Measurements from ENCODE around the gene FUT7. TPM values are rescaled to one million over a fixed set of nuclear protein-coding genes. Genes with fewer than 3 reads are reported as not detected.

The FUT7 gene
- total RNA-seq, 1 donor = not detected

DNA sequence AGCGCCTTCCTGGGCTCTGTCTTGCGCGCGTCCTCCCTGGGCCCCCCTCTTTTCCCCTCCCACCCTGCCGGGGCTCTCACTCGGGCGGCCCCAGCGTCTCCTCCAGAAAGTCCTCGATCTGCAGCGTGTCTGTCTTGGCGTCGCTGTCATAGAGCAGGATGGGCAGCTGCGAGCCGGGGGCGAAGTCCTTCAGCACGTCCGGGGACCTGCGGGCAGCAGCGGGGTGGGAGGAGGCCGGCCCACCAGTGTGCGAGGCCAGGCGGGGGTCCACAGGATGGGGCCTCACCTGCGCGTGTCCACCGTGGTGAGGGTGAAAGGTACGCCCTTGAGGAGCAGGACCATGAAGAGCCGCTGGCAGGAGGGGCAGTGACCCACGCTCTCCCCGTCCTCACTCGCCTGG lies 36.5 kb downstream of the FUT7 start:
- TF ChIP-seq, protein P1, sequence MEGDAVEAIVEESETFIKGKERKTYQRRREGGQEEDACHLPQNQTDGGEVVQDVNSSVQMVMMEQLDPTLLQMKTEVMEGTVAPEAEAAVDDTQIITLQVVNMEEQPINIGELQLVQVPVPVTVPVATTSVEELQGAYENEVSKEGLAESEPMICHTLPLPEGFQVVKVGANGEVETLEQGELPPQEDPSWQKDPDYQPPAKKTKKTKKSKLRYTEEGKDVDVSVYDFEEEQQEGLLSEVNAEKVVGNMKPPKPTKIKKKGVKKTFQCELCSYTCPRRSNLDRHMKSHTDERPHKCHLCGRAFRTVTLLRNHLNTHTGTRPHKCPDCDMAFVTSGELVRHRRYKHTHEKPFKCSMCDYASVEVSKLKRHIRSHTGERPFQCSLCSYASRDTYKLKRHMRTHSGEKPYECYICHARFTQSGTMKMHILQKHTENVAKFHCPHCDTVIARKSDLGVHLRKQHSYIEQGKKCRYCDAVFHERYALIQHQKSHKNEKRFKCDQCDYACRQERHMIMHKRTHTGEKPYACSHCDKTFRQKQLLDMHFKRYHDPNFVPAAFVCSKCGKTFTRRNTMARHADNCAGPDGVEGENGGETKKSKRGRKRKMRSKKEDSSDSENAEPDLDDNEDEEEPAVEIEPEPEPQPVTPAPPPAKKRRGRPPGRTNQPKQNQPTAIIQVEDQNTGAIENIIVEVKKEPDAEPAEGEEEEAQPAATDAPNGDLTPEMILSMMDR (IDR thresholded peaks at IDR 0.05; ENCODE audit: insufficient read depth, low read length) = no peak
- peak; percentile 10 for DNase-seq (ENCODE audit: low read depth)
- H3K4me3 ChIP-seq (ENCODE audit: low read depth, low read length) = peak overlapping the region; percentile 28

DNA sequence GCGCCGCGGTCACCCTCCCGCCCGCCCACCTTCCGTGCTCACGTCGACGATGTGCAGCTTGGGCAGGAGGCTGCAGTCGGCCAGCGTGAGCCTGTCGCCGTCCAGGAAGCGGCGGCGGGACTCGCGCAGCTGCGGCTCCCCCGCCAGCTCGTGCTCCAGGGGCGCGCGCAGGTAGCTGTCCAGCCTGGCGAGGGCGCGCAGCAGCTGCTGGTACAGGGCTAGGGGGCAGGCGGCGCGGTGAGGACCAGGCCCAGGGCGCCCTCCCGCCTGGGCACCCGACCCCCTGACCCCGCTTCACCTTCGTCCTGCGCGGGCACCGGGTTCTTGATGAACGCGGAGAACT lies 37.0 kb downstream of the FUT7 start:
- TF ChIP-seq, protein P1 (IDR thresholded peaks at IDR 0.05; ENCODE audit: insufficient read depth, low read length) = no peak
- no peak for DNase-seq (ENCODE audit: low read depth)
- H3K4me3 ChIP-seq (ENCODE audit: low read depth, low read length) = no peak overlapping the region

DNA sequence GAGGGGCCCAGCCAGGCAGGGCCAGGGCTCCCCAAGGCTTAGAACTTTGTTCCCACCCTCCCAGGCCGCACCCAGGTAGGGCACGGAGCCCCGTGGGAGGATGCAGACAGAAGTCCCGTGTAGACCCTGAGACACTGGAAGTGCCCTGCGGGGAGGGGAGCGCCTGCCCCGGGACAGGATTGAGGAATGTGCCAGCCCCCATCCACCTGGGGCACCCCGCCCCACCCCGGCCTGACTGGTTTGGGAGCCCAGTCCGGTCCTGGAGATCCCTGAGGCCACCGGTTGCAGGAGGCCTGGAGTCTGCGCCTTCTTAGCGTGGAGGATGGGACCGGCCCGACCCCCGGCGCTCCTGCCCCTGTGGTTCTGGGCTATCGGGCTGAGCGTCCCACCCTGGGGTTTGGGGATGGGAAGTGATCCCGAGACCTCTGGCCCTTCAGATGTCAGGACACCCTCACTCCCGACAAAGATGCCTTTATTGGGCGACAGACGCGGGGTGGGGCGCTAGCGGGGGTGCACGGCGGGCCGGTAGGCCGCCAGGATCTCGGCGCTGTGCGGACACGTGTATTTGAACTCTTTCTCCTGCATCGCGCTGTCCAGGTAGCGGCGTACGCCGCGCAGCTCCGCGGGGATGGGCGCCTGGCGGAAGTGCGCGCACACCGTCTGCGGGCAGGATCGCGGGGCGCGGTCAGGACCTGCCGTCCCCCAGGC lies 37.6 kb downstream of the FUT7 start:
- no peak overlapping the region for H3K4me3 ChIP-seq (ENCODE audit: low read depth, low read length)
- DNase-seq (ENCODE audit: low read depth) = no peak
- TF ChIP-seq, protein P1 (IDR thresholded peaks at IDR 0.05; ENCODE audit: insufficient read depth, low read length) = no peak

DNA sequence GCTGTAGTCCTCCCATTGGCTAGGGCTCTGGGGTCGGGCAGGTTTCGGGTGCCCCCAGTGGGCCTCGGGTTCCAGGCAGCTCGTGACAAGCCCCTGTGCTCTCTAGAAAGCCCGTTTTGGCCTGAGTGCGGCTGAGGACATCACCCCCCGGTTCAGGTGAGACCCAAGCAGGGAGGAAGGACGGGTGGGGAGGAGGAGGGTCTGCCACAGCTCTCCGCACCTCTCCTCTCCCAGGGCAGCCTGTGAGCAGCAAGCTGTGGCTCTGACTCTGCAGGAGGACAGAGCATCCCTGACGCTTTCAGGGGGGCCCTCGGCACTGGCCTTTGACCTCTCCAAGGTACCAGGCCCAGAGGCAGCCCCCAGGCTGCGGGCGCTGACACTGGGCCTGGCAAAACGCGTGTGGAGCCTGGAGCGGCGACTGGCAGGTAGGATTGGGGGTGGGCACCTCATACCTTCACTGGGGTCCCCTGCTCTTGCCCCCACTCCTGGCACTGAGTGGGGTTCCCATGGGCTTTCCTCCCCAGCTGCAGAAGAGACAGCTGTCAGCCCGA lies 39.0 kb downstream of the FUT7 start:
- peak overlapping the region; percentile 74 for H3K4me3 ChIP-seq (ENCODE audit: low read depth, low read length)
- TF ChIP-seq, protein P1 (IDR thresholded peaks at IDR 0.05; ENCODE audit: insufficient read depth, low read length) = no peak
- no peak for DNase-seq (ENCODE audit: low read depth)

DNA sequence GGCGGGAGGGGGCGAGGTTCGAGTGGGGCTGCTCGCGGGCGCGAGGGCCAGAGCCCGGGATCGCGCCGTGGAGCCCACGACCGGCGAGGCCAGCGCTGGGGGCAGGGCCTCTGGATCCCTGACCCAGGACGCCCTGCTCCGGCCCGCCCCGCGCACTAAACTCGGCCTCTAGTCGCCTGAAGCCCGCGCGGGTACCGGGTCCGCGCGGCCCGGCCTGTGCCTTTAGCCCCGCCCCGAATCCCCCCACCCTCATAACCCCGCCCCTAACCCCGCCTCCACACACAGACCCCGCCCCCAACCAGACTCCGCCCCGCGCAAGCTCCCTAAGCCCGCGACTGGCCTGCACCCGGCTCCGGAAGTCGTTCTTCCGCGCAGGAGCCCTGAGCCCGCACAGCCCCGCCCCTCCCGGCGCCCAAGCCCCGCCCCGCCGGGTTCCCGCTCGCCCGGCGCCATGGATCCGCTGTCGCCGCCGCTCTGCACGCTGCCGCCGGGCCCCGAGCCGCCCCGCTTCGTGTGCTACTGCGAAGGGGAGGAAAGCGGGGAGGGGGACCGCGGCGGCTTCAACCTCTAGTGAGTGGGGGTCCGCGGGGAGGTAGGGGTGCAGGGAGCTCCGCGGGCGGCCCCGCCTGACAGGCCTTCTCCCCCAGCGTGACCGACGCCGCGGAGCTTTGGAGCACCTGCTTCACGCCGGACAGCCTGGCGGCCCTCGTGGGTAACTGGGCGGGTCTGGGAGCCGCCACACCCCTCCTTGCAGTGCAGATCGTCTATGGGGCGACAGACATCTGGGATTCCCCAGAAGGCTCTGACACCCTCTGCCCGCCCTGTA lies 39.7 kb downstream of the FUT7 start, which contains the start of gene PAXX:
TSS of gene PAXX (plus strand) at position 430 of the 826 bp plus-strand sequence. CDS start at position 452, 22 bp downstream.
- H3K4me3 ChIP-seq (ENCODE audit: low read depth, low read length) = peak within 1 kb of the TSS; percentile 74
- peak; percentile 80 for DNase-seq (ENCODE audit: low read depth)
- TF ChIP-seq, protein P1 (IDR thresholded peaks at IDR 0.05; ENCODE audit: insufficient read depth, low read length) = no peak

DNA sequence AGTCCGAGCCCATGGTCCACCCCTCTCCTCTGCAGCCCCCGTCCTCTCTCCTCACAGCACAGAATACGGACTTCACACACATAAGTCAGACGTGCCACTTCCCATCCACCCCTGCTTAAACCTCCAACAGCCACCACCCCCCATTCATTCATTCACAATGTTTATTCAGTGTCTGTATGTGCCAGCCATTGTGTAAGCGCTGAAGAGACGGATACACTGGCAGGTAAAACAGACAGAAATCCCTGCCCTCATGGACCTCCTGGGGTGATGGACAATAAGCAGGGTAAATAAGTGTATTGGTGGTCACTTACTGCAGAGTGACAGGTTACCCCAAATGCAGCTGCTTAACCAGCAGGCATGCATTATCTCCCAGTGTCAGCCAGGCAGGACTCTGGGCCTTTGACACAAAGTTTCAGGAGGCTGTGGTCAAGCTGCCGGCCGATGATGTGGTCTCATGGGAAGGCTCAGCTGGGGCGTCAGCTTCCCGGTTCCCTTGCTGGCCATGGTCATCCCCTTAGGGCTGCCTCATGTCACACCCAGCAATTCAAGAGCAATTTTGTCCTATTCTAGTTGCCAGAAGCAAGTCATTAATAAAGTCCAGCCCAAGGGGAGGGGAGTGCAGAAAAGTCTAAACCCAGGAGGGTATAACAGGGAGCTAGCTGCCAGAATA lies 41.5 kb downstream of the FUT7 start:
- TF ChIP-seq, protein P1 (IDR thresholded peaks at IDR 0.05; ENCODE audit: insufficient read depth, low read length) = no peak
- DNase-seq (ENCODE audit: low read depth) = no peak
- H3K4me3 ChIP-seq (ENCODE audit: low read depth, low read length) = no peak overlapping the region

Data from fibroblast of the aortic adventitia (primary cell).